ENCODE results near the gene RRM1.
"Not testable (repeated sequence)": the region's sequence is repeated elsewhere in the genome, so short reads cannot be mapped to it uniquely, and the experiment has no call there.

Gene RRM1
- total RNA-seq, result 43.2 to 118 (median 80.7) reads per million in 9 experiments

DNA sequence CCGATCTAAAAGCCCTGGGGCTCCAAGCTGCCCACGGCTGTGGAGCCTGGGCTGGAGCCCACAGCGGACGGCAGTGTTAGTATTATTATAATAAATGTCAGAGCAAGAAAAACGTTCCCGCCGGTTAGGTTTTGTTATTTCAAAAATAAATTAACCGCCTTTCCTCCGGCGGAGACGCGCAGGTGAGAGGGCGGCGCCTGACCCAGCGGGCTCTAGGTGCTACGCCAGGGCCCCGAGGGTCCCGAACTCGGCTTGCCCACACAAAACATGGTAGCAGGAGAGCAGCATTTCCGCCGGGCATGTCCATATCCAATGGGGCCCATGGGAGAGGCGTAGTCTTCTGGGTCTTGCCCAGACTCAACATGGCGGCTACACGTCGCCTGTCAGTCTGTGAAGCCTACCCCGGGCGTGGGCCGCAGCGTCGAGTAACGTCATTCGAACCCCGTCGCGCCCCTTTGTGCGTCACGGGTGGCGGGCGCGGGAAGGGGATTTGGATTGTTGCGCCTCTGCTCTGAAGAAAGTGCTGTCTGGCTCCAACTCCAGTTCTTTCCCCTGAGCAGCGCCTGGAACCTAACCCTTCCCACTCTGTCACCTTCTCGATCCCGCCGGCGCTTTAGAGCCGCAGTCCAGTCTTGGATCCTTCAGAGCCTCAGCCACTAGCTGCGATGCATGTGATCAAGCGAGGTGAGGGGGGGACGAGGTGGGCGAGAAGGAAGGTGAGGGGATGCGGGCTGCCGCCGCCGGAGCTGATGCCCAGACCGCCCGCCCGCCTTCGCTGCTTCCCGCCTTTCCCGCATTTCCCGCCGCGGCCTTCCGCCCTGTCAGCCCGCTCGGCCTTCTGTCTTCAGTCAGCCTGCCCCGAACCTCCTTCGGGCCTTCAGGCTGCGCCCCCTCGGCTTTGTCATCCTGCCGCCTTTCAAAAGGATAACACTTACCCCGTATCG, at the start of gene RRM1:
Gene RRM1, plus strand, starts transcription at position 452 of the 944 bp plus-strand sequence. Its CDS starts 214 bp downstream, at position 666.
- Mint-ChIP-seq H3K27me3 (no peaks in the 10 kb centered on the region), H3K9me3 (no peaks in the 10 kb centered on the region), H3K27ac (peak within 1 kb of the TSS; percentile 97 to 99), H3K4me1 (ENCODE audit: low read depth in 2 of 2) (peaks cover 51 to 67% of the 10 kb centered on the region in 2 donors), H3K4me3 (peak within 1 kb of the TSS; percentile 97 to 99), H3K36me3 (ENCODE audit: insufficient read depth) (peaks cover 9% of the 10 kb centered on the region)
- DNase-seq (peak; percentile 88 to 92 (median 90)), ATAC-seq (replicated peaks) (peak; percentile 92)

DNA sequence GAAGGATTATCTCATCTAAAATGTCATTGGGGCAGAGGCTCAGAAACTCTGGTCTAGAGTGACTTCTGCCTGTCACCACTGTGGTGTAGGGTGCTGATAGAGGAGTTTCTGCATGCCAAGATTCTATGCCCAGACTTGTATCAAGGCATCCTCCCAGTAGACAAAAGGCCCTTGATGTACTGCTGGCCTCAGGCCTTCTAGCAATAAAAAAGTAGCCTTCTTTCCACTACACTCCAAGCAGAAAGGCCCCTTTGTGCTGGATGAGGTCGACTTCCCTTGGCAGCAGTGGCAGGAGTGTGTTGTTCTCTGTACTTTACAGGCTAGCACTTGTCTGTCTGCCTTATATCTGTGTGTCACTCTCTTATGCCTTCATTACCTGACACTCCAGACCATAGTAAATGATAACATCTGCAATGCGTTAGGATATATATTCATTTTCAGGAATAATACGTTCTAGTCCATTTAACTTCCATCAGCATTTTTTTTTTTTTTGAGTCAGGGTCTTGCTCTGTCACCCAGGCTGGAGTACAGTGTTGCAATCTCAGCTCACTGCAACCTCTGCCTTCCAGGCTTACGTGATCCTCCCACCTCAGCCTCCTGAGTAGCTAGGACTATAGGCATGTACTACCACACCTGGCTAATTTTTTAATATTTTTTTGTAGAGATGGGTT, 49.5 kb upstream of the RRM1 start:
- Mint-ChIP-seq H3K4me1 (ENCODE audit: low read depth in 2 of 2) (peaks cover 25 to 39% of the 10 kb centered on the region in 2 donors), H3K36me3 (ENCODE audit: insufficient read depth) (peaks cover 11% of the 10 kb centered on the region), H3K27ac (peak overlapping the region in 1 of 2 donors; percentile 83), H3K9me3 (no peaks in the 10 kb centered on the region), H3K4me3 (no peak overlapping the region), H3K27me3 (no peaks in the 10 kb centered on the region)
- ATAC-seq (replicated peaks) (no peak), DNase-seq (no peak)

DNA sequence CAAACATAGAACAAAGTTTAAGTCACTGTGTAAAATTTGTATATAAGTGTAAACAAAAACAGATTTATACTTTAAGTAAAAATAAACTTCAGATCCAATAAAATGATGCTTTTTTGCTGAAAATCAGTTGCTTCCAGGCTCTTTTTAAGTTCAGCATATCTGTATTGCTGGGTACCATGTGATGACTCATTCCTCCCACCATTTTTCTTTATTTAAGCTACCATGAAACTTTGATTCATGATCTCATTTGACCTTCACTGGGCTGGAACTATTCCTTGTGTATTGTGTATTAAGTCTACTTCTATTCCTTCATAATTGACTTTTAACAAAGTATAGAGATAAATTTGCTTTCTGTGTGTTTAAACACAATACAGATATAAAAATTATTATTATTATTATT, 46.3 kb upstream of the RRM1 start:
- no peak overlapping the region for H3K4me3 Mint-ChIP-seq
- DNase-seq, result no peak
- H3K9me3 Mint-ChIP-seq, result no peaks in the 10 kb centered on the region
- peaks cover 19 to 23% of the 10 kb centered on the region in 2 donors for H3K4me1 Mint-ChIP-seq (ENCODE audit: low read depth in 2 of 2)
- ATAC-seq (replicated peaks), result no peak
- no peaks in the 10 kb centered on the region for H3K27me3 Mint-ChIP-seq
- no peak overlapping the region for H3K27ac Mint-ChIP-seq
- peaks cover 16% of the 10 kb centered on the region for H3K36me3 Mint-ChIP-seq (ENCODE audit: insufficient read depth)

GRCh38 chr11:4049006-4049405, 45.6 kb upstream of the RRM1 start:
- Mint-ChIP-seq H3K4me3 (no peak overlapping the region), H3K27ac (no peak overlapping the region), H3K9me3 (no peaks in the 10 kb centered on the region), H3K36me3 (ENCODE audit: insufficient read depth) (peaks cover 16% of the 10 kb centered on the region), H3K4me1 (ENCODE audit: low read depth in 2 of 2) (peaks cover 17 to 20% of the 10 kb centered on the region in 2 donors), H3K27me3 (no peaks in the 10 kb centered on the region)
- ATAC-seq (replicated peaks) (no peak), DNase-seq (no peak)

GRCh38 chr11:4050138-4050537, 44.5 kb upstream of the RRM1 start:
- Mint-ChIP-seq H3K4me1 (ENCODE audit: low read depth in 2 of 2) (peaks cover 13 to 19% of the 10 kb centered on the region in 2 donors), H3K27ac (no peak overlapping the region), H3K36me3 (ENCODE audit: insufficient read depth) (peaks cover 16% of the 10 kb centered on the region)

GRCh38 chr11:4053200-4053599, 41.4 kb upstream of the RRM1 start:
- not testable (repeated sequence) for H3K36me3 Mint-ChIP-seq (ENCODE audit: insufficient read depth); H3K27ac Mint-ChIP-seq; ATAC-seq (replicated peaks); H3K9me3 Mint-ChIP-seq; H3K4me3 Mint-ChIP-seq; DNase-seq; H3K27me3 Mint-ChIP-seq
- H3K4me1 Mint-ChIP-seq (ENCODE audit: low read depth in 2 of 2), result peaks cover 11 to 30% of the 10 kb centered on the region in 2 donors

More at GRCh38 chr11:4050138-4050537, 44.5 kb upstream of the RRM1 start:
- no peak overlapping the region for H3K4me3 Mint-ChIP-seq
- no peaks in the 10 kb centered on the region for H3K9me3 Mint-ChIP-seq
- ATAC-seq (replicated peaks) (no peak), DNase-seq (no peak)
- H3K27me3 Mint-ChIP-seq, result no peaks in the 10 kb centered on the region

GRCh38 chr11:4054643-4055042, 40.0 kb upstream of the RRM1 start:
- no peak for ATAC-seq (replicated peaks)
- H3K9me3 Mint-ChIP-seq, result no peaks in the 10 kb centered on the region
- peaks cover 11 to 37% of the 10 kb centered on the region in 2 donors for H3K4me1 Mint-ChIP-seq (ENCODE audit: low read depth in 2 of 2)
- no peak for DNase-seq
- H3K4me3 Mint-ChIP-seq, result no peak overlapping the region
- no peaks in the 10 kb centered on the region for H3K27me3 Mint-ChIP-seq
- H3K36me3 Mint-ChIP-seq (ENCODE audit: insufficient read depth), result peaks cover 20% of the 10 kb centered on the region
- H3K27ac Mint-ChIP-seq, result peak overlapping the region in 1 of 2 donors; percentile 79

- no peak overlapping the region for H3K4me3 Mint-ChIP-seq
- ATAC-seq (replicated peaks) (no peak), DNase-seq (no peak)
- no peaks in the 10 kb centered on the region for H3K27me3 Mint-ChIP-seq
- peak overlapping the region; percentile 52 to 75 for H3K27ac Mint-ChIP-seq
- H3K9me3 Mint-ChIP-seq, result no peaks in the 10 kb centered on the region
- peaks cover 11 to 39% of the 10 kb centered on the region in 2 donors for H3K4me1 Mint-ChIP-seq (ENCODE audit: low read depth in 2 of 2)
- H3K36me3 Mint-ChIP-seq (ENCODE audit: insufficient read depth), result peaks cover 35% of the 10 kb centered on the region
Measured at GRCh38 chr11:4059424-4059823, 35.2 kb upstream of the RRM1 start.

DNA sequence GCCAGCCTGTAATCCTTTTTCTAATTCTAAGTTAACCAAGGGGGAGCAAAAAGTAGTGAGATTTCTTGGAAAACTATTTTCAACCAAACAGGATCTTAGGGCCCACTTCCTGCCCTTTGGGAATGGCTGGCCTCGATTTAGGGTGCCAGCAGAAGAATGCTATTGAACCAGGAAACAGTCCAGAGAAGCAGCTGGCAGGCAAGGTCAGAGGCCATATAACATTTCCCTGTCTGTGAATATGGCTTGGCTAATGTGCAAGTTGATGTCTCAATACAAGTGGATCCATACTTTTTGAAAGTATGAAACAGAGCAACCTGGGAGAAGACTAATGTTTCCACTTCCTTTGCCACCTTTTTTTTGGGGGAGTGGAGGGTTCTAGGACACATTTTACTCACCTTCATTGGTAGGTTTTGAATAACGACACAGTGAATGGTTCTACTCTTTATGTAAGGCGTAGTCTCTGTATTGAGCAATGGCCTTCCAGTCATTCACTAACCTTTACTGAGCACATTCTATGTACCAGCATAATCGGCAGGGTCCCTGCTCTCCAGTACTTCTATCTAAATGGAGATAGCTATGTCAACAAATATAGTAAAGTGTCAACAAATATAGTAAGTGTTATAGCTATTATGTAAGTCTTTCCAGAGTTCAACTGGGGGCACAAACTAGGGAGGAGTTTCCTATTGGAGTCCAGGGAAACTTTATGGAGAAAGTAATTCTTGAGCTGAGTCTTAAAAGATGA, 34.2 kb upstream of the RRM1 start:
- no peak overlapping the region for H3K4me3 Mint-ChIP-seq
- H3K27ac Mint-ChIP-seq, result peak overlapping the region; percentile 52 to 75
- H3K36me3 Mint-ChIP-seq (ENCODE audit: insufficient read depth), result peaks cover 35% of the 10 kb centered on the region
- ATAC-seq (replicated peaks), result no peak
- no peak for DNase-seq
- no peaks in the 10 kb centered on the region for H3K9me3 Mint-ChIP-seq
- peaks cover 13 to 38% of the 10 kb centered on the region in 2 donors for H3K4me1 Mint-ChIP-seq (ENCODE audit: low read depth in 2 of 2)
- H3K27me3 Mint-ChIP-seq, result no peaks in the 10 kb centered on the region

DNA sequence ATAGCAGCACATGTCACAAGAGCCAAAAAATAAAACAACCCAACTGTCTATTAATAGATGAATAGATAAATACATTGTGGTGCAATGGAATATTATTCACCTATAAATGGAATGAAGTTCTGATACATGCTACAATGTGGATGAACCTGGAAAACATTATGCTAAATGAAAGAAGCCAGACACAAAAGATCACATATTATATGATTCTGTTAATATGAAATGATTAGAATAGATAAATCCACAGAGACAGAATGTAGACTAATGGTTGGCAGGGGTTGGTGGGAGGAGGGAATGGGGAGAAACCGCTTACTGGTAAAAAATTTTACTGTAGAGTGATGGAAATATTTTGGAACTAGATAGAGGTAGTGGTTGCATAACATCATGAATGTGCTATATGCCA, 32.9 kb upstream of the RRM1 start:
- ATAC-seq (replicated peaks), result no peak
- peak overlapping the region; percentile 23 to 54 for H3K27ac Mint-ChIP-seq
- H3K9me3 Mint-ChIP-seq, result no peaks in the 10 kb centered on the region

DNA sequence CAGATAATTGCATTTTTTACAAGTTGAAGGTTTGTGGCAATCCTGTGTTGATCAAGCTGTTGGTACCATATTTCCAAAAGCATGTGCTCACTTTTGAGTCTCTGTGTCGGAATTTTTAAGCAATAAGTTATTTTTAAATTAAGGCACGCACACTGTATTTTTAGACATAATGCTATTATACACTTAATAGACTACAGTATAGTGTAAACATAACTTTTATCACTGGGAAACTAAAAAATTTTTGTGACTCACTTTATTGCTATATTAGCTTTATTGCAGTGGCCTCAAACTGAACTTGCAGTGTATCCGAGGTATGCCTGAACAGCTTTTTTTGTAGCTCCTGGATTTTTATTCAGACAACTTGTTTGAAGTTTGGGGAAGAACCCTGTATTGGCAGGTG, 31.3 kb upstream of the RRM1 start:
- Mint-ChIP-seq H3K27ac (peak overlapping the region in 1 of 2 donors; percentile 82), H3K9me3 (no peaks in the 10 kb centered on the region), H3K4me1 (ENCODE audit: low read depth in 2 of 2) (peaks cover 36 to 48% of the 10 kb centered on the region in 2 donors), H3K36me3 (ENCODE audit: insufficient read depth) (peaks cover 33% of the 10 kb centered on the region), H3K27me3 (no peaks in the 10 kb centered on the region), H3K4me3 (no peak overlapping the region)
- DNase-seq (no peak), ATAC-seq (replicated peaks) (no peak)

More for the DNA sequence above, 32.9 kb upstream of the RRM1 start:
- H3K4me1 Mint-ChIP-seq (ENCODE audit: low read depth in 2 of 2), result peaks cover 22 to 46% of the 10 kb centered on the region in 2 donors
- no peak for DNase-seq
- H3K36me3 Mint-ChIP-seq (ENCODE audit: insufficient read depth), result peaks cover 33% of the 10 kb centered on the region
- H3K27me3 Mint-ChIP-seq, result no peaks in the 10 kb centered on the region
- H3K4me3 Mint-ChIP-seq, result no peak overlapping the region

DNA sequence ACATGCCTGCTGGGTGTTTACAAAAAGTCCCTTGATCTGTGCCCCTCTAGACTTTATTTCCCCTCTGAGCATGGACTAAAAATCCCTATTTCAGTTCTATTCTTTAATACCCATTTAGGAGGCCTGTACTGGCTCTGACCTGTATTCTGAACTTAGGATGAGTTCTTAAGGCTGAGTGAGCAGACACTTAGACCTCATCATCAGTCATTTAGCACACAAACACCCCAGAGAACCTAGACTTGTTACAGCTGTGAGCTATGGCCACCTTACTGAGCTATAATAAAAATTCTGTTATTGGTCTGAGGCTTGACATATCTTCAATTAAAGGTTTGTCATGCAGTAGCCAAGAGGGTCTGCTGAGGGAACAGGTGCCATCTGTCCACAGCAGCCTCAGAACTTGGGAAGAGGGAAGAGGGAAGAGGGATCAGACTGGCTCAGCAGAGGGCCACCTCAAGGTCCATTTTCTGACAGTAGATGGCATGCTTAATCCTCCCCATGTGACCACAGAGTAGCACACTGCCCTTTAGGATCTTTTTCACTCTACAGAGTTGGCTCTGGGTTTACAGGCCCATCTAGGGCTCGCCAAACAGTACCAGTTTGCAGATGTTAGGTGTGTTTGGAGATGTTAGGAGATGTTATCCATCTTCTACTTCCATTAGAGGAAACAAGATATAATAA, 30.2 kb upstream of the RRM1 start:
- DNase-seq, result no peak
- no peak for ATAC-seq (replicated peaks)
- Mint-ChIP-seq H3K4me1 (ENCODE audit: low read depth in 2 of 2) (peaks cover 44 to 52% of the 10 kb centered on the region in 2 donors), H3K4me3 (no peak overlapping the region), H3K27me3 (no peaks in the 10 kb centered on the region), H3K9me3 (no peaks in the 10 kb centered on the region), H3K36me3 (ENCODE audit: insufficient read depth) (peaks cover 22% of the 10 kb centered on the region), H3K27ac (peak overlapping the region; percentile 59 to 82)

Measured in effector memory CD8-positive, alpha-beta T cell (primary cell).